Right lobe of liver (tissue), 4 donors: ENCODE results near the gene OR2T5.
"Not testable (repeated sequence)": the region's sequence is repeated elsewhere in the genome, so short reads cannot be mapped to it uniquely, and the experiment has no call there.

ENCODE experiments used
- CTCF ChIP-seq, 4 donors: fragments of 200-600 bp in 3 of 4; fragments of 450-650 bp in 1 of 4; IDR thresholded peaks; one replicate each; pipeline versions ENCODE4 v1.5.1 to v1.8.0; 2016 to 2022; ENCODE audit warnings: antibody characterized with exemption in 4 of 4, mild to moderate bottlenecking in 2 of 4
- POLR2A ChIP-seq: fragments of 450-650 bp; IDR thresholded peaks from one replicate; pipeline ENCODE4 v1.6.1; 2017; ENCODE audit warnings: antibody characterized with exemption, mild to moderate bottlenecking
- donor health status: DM: no; HTN: no; CAD: no.
- donor health status: DM: no; HTN: no; CAD: no.
- donor health status: DM: no; HTN: yes; CAD: no.

- not testable (repeated sequence) for TF ChIP-seq CTCF (IDR thresholded peaks at IDR 0.05); POLR2A
These were observed 21.8 kb downstream of the OR2T5 start for GRCh38 chr1:248510217-248510616.
